Right atrium auricular region (tissue), 2 donors: ENCODE results near the gene MTUS2. TPM values are rescaled to one million over a fixed set of nuclear protein-coding genes. Genes with fewer than 3 reads are reported as not detected.

Source experiments
- DNase-seq: peaks from one replicate; pipeline ENCODE4 v3.0.0-alpha.2; 2019; ENCODE audit warnings: low spot score
- H3K27ac ChIP-seq, 2 donors: fragments of 200-600 bp; sonication (generic); 1 replicate in 1 of 2; 2 replicates in 1 of 2; pipeline ENCODE4 v1.5.1; 2016 to 2019
- H3K27me3 ChIP-seq, 2 donors: fragments of 200-600 bp; sonication (generic); one replicate each; pipeline versions ENCODE4 v1.5.1 to v1.6.0; 2017 to 2019
- H3K36me3 ChIP-seq: fragments of 200-600 bp; sonication (generic); one replicate; pipeline ENCODE4 v1.5.1; 2016
- H3K4me1 ChIP-seq, 2 donors: fragments of 200-600 bp; sonication (generic); one replicate each; pipeline versions ENCODE4 v1.5.1 to v1.6.0; 2017 to 2019
- H3K4me3 ChIP-seq, 2 donors: fragments of 200-600 bp; sonication (generic); 1 replicate in 1 of 2; 2 replicates in 1 of 2; pipeline ENCODE4 v1.5.1; 2017 to 2019; ENCODE audit warnings: mild to moderate bottlenecking in 1 of 2, moderate library complexity in 1 of 2
- H3K9me3 ChIP-seq, 2 donors: fragments of 200-600 bp; sonication (generic); one replicate each; pipeline ENCODE4 v1.5.1; 2019
- total RNA-seq, 2 donors: library from RNA; depleted of rRNA; stranded (reverse); fragments of >200 nt; gene quantifications; one replicate each; pipeline ENCODE4 v1.1.0, GENCODE V29; 2016
- TF ChIP-seq, protein P1 (sequence below), 2 donors: fragments of 200-600 bp; sonication (generic); IDR thresholded peaks; one replicate each; pipeline ENCODE4 v1.5.1; 2019; ENCODE audit warnings: antibody characterized with exemption in 2 of 2

Gene MTUS2
- total RNA-seq, 2 donors from 2014 or later: 34.6 to 142 TPM

DNA sequence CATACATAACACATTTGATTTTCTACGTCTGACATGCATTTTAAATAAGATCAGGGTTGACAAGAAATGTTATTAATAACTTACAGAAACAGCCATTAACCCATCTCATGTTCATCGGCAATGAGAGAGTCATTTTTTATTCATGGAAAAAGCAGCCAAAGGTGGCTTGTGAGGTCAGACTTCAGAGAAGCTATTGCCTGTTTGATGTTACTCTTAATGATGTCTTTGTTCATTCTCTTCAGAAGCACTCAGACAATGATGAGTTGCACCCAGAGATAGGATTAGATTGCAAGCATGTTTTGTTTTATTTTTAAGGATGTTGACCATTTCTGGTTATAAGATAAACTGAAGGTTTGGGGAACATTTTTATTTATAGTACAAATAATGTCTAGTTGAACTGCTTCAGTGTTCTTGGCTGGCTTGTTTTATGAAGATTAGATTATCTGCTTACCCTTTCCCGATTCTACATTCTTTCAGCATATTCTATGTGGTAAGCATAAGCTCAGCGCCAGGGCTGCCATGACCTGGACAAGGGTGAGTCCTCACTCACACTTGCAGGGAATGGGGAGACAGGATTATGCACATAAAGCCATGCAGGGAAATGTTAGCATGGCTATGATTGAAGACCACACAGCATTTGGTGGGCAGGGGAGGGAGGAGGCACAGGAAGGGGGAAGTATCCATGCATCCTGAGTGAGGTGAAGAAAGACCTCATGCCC is 288.1 kb downstream of the MTUS2 start:
- H3K4me3 ChIP-seq: no peak overlapping the region
- H3K27me3 ChIP-seq: no peaks in the 10 kb centered on the region
- DNase-seq: no peak
- no peaks in the 10 kb centered on the region for H3K9me3 ChIP-seq
- H3K27ac ChIP-seq: no peak overlapping the region
- H3K4me1 ChIP-seq: no peaks in the 10 kb centered on the region
- no peaks in the 10 kb centered on the region for H3K36me3 ChIP-seq
- TF ChIP-seq, protein P1, sequence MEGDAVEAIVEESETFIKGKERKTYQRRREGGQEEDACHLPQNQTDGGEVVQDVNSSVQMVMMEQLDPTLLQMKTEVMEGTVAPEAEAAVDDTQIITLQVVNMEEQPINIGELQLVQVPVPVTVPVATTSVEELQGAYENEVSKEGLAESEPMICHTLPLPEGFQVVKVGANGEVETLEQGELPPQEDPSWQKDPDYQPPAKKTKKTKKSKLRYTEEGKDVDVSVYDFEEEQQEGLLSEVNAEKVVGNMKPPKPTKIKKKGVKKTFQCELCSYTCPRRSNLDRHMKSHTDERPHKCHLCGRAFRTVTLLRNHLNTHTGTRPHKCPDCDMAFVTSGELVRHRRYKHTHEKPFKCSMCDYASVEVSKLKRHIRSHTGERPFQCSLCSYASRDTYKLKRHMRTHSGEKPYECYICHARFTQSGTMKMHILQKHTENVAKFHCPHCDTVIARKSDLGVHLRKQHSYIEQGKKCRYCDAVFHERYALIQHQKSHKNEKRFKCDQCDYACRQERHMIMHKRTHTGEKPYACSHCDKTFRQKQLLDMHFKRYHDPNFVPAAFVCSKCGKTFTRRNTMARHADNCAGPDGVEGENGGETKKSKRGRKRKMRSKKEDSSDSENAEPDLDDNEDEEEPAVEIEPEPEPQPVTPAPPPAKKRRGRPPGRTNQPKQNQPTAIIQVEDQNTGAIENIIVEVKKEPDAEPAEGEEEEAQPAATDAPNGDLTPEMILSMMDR (IDR thresholded peaks at IDR 0.05): no peak

DNA sequence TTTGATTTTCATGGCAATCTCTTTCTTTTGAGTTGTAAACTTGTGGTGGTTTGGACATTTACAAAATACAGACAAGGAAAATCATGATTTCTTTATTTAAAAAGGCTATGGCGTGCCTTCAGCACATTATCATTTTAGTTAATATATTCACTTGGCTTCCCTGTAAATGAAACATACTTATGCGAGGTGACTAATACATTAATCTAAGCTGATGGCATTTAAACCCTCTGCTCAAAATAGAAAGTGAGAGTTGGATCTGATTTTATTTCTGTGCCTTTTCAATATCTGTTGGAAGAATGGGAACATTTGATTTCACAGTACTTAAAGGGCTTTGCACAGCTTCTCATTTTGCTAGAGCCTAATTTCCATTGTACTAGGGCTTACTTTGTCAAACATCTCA is 289.8 kb downstream of the MTUS2 start:
- Histone ChIP-seq H3K4me1 (no peaks in the 10 kb centered on the region), H3K4me3 (peak overlapping the region in 1 of 2 donors; percentile 4), H3K9me3 (no peaks in the 10 kb centered on the region), H3K27ac (peak overlapping the region in 1 of 2 donors; percentile 67), H3K36me3 (no peaks in the 10 kb centered on the region), H3K27me3 (no peaks in the 10 kb centered on the region)
- TF ChIP-seq, protein P1 (IDR thresholded peaks at IDR 0.05): no peak
- DNase-seq: no peak

DNA sequence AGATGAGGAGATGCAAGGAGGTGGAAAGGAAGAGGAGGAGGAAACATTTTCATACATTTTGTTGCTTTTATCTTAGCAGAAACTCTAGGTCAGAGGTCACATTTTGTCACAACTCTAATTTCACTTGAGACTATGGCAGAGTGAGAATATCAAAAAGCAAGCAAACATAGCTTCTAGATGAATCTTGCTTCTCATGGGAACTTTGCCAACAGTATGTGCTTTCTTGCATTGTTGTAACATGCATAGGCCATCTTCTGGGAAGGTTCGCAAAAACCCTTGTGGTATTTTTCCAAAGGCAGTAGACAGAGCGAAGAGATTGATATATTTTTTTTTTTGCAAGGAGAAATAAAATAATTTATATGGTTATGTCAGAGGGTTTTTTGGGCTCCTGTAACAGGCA is 291.3 kb downstream of the MTUS2 start:
- DNase-seq: no peak
- no peaks in the 10 kb centered on the region for H3K9me3 ChIP-seq
- no peak overlapping the region for H3K4me3 ChIP-seq
- no peak overlapping the region for H3K27ac ChIP-seq
- no peaks in the 10 kb centered on the region for H3K36me3 ChIP-seq
- H3K27me3 ChIP-seq: no peaks in the 10 kb centered on the region
- H3K4me1 ChIP-seq: no peaks in the 10 kb centered on the region
- TF ChIP-seq, protein P1 (IDR thresholded peaks at IDR 0.05): no peak

DNA sequence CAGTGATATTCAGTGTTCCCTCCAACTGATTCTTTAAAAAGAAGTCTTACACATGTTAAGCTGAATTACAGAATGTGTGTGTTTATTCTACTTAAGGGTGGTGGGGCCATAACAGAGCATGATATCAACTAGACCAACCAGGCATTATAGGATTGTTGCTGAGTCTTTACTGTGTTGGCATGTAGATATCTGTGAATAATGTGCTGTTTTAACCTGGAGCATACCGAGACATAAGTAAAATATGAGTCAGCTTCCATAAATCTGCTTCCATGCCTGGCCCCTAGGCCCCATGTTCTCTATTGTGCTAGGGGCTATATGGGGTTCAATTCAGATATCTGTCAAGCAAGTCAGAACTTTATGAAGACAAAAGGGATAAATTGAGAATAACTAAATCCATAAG is 295.7 kb downstream of the MTUS2 start:
- H3K27ac ChIP-seq: no peak overlapping the region
- H3K4me3 ChIP-seq: no peak overlapping the region
- no peaks in the 10 kb centered on the region for H3K36me3 ChIP-seq
- TF ChIP-seq, protein P1 (IDR thresholded peaks at IDR 0.05): no peak
- H3K9me3 ChIP-seq: no peaks in the 10 kb centered on the region
- DNase-seq: no peak
- no peaks in the 10 kb centered on the region for H3K27me3 ChIP-seq
- no peaks in the 10 kb centered on the region for H3K4me1 ChIP-seq

DNA sequence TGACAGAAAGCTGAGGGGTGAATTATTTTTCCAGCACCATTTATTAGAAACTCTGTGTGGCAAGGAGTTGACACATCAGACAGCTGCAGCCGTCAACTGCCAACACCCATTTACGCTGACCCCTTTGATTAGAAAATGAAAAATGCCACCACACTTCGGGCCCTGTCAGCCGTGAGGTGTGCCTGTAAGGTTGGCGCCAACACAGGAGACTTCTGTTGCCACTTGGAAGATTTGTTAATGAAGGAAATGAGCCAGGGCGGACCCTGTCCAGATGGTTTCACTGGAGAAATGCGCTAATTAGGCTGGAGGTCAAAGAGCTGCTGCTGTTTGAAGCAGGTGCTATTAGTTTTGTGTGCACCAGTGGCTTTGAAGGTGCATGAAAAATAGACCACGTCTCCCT is 297.5 kb downstream of the MTUS2 start:
- no peaks in the 10 kb centered on the region for H3K9me3 ChIP-seq
- no peak overlapping the region for H3K4me3 ChIP-seq
- H3K27me3 ChIP-seq: no peaks in the 10 kb centered on the region
- H3K27ac ChIP-seq: no peak overlapping the region
- TF ChIP-seq, protein P1 (IDR thresholded peaks at IDR 0.05): no peak
- H3K4me1 ChIP-seq: no peaks in the 10 kb centered on the region
- no peaks in the 10 kb centered on the region for H3K36me3 ChIP-seq
- no peak for DNase-seq

DNA sequence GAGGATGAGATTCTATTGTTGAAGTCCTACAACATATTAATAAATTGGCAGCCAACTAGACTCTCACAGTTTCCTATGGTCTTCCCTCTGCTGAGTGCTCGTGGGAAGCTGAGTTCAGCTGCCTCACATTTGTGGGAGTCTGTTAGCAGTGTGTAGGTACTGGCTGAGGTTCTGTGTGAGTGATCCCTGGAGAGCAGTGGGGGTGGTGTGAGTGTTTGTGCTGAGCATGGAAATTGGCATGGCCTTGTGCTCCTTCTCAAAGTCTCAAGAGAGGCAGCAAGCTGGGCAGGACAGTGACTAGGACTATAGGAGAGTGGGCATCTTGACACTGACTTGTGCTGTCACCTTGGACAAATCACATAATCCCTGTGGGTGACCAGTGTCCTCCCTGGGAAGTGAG is 298.3 kb downstream of the MTUS2 start:
- H3K4me1 ChIP-seq: no peaks in the 10 kb centered on the region
- no peaks in the 10 kb centered on the region for H3K36me3 ChIP-seq
- H3K27ac ChIP-seq: no peak overlapping the region
- TF ChIP-seq, protein P1 (IDR thresholded peaks at IDR 0.05): no peak
- H3K4me3 ChIP-seq: no peak overlapping the region
- no peaks in the 10 kb centered on the region for H3K9me3 ChIP-seq
- no peaks in the 10 kb centered on the region for H3K27me3 ChIP-seq
- DNase-seq: no peak
